Osteocyte (in vitro differentiated cells): ENCODE data around the gene NXF2. TPM values are rescaled to one million over a fixed set of nuclear protein-coding genes. Genes with fewer than 3 reads are reported as not detected.

Experiments used
- DNase-seq: peaks from one replicate; pipeline ENCODE4 v3.0.0; 2021; ENCODE audit warnings: mixed read lengths; ENCODE audit not compliant: unreplicated experiment; ENCODE audit errors: extremely low spot score
- H3K27ac Mint-ChIP-seq: one replicate; pipeline ENCODE4 v1.8.0; 2021; ENCODE audit warnings: mild to moderate bottlenecking, mixed read lengths; ENCODE audit not compliant: unreplicated experiment
- H3K27me3 Mint-ChIP-seq: one replicate; pipeline ENCODE4 v1.8.0; 2021; ENCODE audit warnings: mixed read lengths; ENCODE audit not compliant: unreplicated experiment
- H3K36me3 Mint-ChIP-seq: one replicate; pipeline ENCODE4 v1.8.0; 2021; ENCODE audit warnings: mixed read lengths; ENCODE audit not compliant: unreplicated experiment
- H3K4me1 Mint-ChIP-seq: one replicate; pipeline ENCODE4 v1.8.0; 2021; ENCODE audit warnings: mixed read lengths; ENCODE audit not compliant: unreplicated experiment
- H3K4me3 Mint-ChIP-seq: one replicate; pipeline ENCODE4 v1.8.0; 2021; ENCODE audit warnings: mild to moderate bottlenecking, moderate library complexity, mixed read lengths; ENCODE audit not compliant: unreplicated experiment
- H3K9me3 Mint-ChIP-seq: one replicate; pipeline ENCODE4 v1.8.0; 2021; ENCODE audit warnings: mixed read lengths; ENCODE audit not compliant: unreplicated experiment
- CTCF ChIP-seq: fragments of 200-600 bp; sonication (generic); IDR thresholded peaks from 2 replicates; pipeline ENCODE4 v1.5.0; 2021; ENCODE audit warnings: antibody characterized with exemption, mild to moderate bottlenecking, moderate library complexity
- total RNA-seq: library from RNA; stranded (reverse); gene quantifications from 2 replicates; pipeline ENCODE4 v1.2.1, GENCODE V29; 2021

NXF2 gene
- total RNA-seq, 1 donor from 2014 or later = not detected

GRCh38 chrX:102339312-102340298 is 92.6 kb downstream of the NXF2 start:
- H3K27me3 Mint-ChIP-seq = no peaks in the 10 kb centered on the region
- H3K36me3 Mint-ChIP-seq = no peaks in the 10 kb centered on the region
- H3K27ac Mint-ChIP-seq = no peak overlapping the region

GRCh38 chrX:102341867-102342266 is 94.9 kb downstream of the NXF2 start:
- H3K4me1 Mint-ChIP-seq = no peaks in the 10 kb centered on the region
- TF ChIP-seq CTCF = no peak
- DNase-seq = no peak
- H3K27ac Mint-ChIP-seq = no peak overlapping the region
- no peak overlapping the region for H3K4me3 Mint-ChIP-seq
- H3K9me3 Mint-ChIP-seq = no peaks in the 10 kb centered on the region
- H3K36me3 Mint-ChIP-seq = no peaks in the 10 kb centered on the region
- H3K27me3 Mint-ChIP-seq = no peaks in the 10 kb centered on the region

More at GRCh38 chrX:102339312-102340298, 92.6 kb downstream of the NXF2 start:
- no peak for TF ChIP-seq CTCF
- DNase-seq = peak; percentile 76
- Mint-ChIP-seq H3K4me3 (no peak overlapping the region), H3K4me1 (no peaks in the 10 kb centered on the region), H3K9me3 (no peaks in the 10 kb centered on the region)

GRCh38 chrX:102345916-102346315 is 98.9 kb downstream of the NXF2 start:
- DNase-seq = peak; percentile 85
- Mint-ChIP-seq H3K4me1 (no peaks in the 10 kb centered on the region), H3K4me3 (no peak overlapping the region), H3K27ac (no peak overlapping the region), H3K9me3 (peaks cover 5% of the 10 kb centered on the region), H3K27me3 (no peaks in the 10 kb centered on the region), H3K36me3 (no peaks in the 10 kb centered on the region)
- peak; percentile 79 for TF ChIP-seq CTCF

Other genes starting within 250 kb of the NXF2 start
- not detected in 2 replicates for gene TCEAL2, start 121.5 kb upstream of the NXF2 start, total RNA-seq
- not detected in 2 replicates for gene TCEAL6, start 104.7 kb upstream of the NXF2 start, total RNA-seq
- not detected in 2 replicates for gene BEX5, start 91.2 kb upstream of the NXF2 start, total RNA-seq
- not detected in 2 replicates for gene TCP11X1, start 31.9 kb upstream of the NXF2 start, total RNA-seq
- gene NXF2B, start 192.8 kb downstream of the NXF2 start, total RNA-seq = not detected in 2 replicates
- not detected in 2 replicates for gene TCP11X2, start 224.6 kb downstream of the NXF2 start, total RNA-seq